ENCODE measurements around the gene RIMBP3C. TPM values are rescaled to one million over a fixed set of nuclear protein-coding genes. Genes with fewer than 3 reads are reported as not detected.
"Not testable (repeated sequence)": the region's sequence is repeated elsewhere in the genome, so short reads cannot be mapped to it uniquely, and the experiment has no call there.

Gene RIMBP3C
- total RNA-seq, 1 donor from 2014 or later: not detected

- H3K27ac ChIP-seq (ENCODE audit: low read depth, low read length): no peak overlapping the region
- H3K27me3 ChIP-seq (ENCODE audit: control insufficient read depth in 3 of 3, insufficient read depth in 3 of 3, low read length in 3 of 3): no peaks in the 10 kb centered on the region
- no peaks in the 10 kb centered on the region for H3K36me3 ChIP-seq (ENCODE audit: control insufficient read depth in 3 of 3, insufficient read depth in 3 of 3, low read length in 3 of 3)
- H3K4me3 ChIP-seq (ENCODE audit: low read length in 3 of 3): no peak overlapping the region
- no peaks in the 10 kb centered on the region for H3K9me3 ChIP-seq (ENCODE audit: control insufficient read depth in 3 of 3, low read length in 3 of 3)
- H3K4me1 ChIP-seq (ENCODE audit: control insufficient read depth in 3 of 3, insufficient read depth in 3 of 3, low read length in 3 of 3): peaks cover 47 to 55% (median 52%) of the 10 kb centered on the region in 3 donors
- H3K9ac ChIP-seq (ENCODE audit: low read depth in 1 of 3, low read length in 3 of 3): no peak overlapping the region
These were observed 22.7 kb upstream of the RIMBP3C start for GRCh38 chr22:21573750-21574494.

- H3K27me3 ChIP-seq (ENCODE audit: control insufficient read depth in 3 of 3, insufficient read depth in 3 of 3, low read length in 3 of 3): no peaks in the 10 kb centered on the region
- no peaks in the 10 kb centered on the region for H3K36me3 ChIP-seq (ENCODE audit: control insufficient read depth in 3 of 3, insufficient read depth in 3 of 3, low read length in 3 of 3)
- H3K4me1 ChIP-seq (ENCODE audit: control insufficient read depth in 3 of 3, insufficient read depth in 3 of 3, low read length in 3 of 3): peaks cover 48 to 58% (median 55%) of the 10 kb centered on the region in 3 donors
- H3K27ac ChIP-seq (ENCODE audit: low read depth, low read length): no peak overlapping the region
- no peak overlapping the region for H3K4me3 ChIP-seq (ENCODE audit: low read length in 3 of 3)
- H3K9me3 ChIP-seq (ENCODE audit: control insufficient read depth in 3 of 3, low read length in 3 of 3): no peaks in the 10 kb centered on the region
- H3K9ac ChIP-seq (ENCODE audit: low read depth in 1 of 3, low read length in 3 of 3): no peak overlapping the region
These were observed 22.1 kb upstream of the RIMBP3C start for GRCh38 chr22:21573293-21573734.

- H3K36me3 ChIP-seq (ENCODE audit: control insufficient read depth in 3 of 3, insufficient read depth in 3 of 3, low read length in 3 of 3): no peaks in the 10 kb centered on the region
- no peak overlapping the region for H3K27ac ChIP-seq (ENCODE audit: low read depth, low read length)
- H3K9ac ChIP-seq (ENCODE audit: low read depth in 1 of 3, low read length in 3 of 3): no peak overlapping the region
- no peak overlapping the region for H3K4me3 ChIP-seq (ENCODE audit: low read length in 3 of 3)
- H3K27me3 ChIP-seq (ENCODE audit: control insufficient read depth in 3 of 3, insufficient read depth in 3 of 3, low read length in 3 of 3): no peaks in the 10 kb centered on the region
- no peaks in the 10 kb centered on the region for H3K9me3 ChIP-seq (ENCODE audit: control insufficient read depth in 3 of 3, low read length in 3 of 3)
- H3K4me1 ChIP-seq (ENCODE audit: control insufficient read depth in 3 of 3, insufficient read depth in 3 of 3, low read length in 3 of 3): peaks cover 43 to 52% (median 49%) of the 10 kb centered on the region in 3 donors
These were observed 20.4 kb upstream of the RIMBP3C start for GRCh38 chr22:21571679-21572078.

- H3K36me3 ChIP-seq (ENCODE audit: control insufficient read depth in 3 of 3, insufficient read depth in 3 of 3, low read length in 3 of 3): no peaks in the 10 kb centered on the region
- peak overlapping the region in 1 of 3 donors; percentile 44 for H3K9ac ChIP-seq (ENCODE audit: low read depth in 1 of 3, low read length in 3 of 3)
- no peaks in the 10 kb centered on the region for H3K27me3 ChIP-seq (ENCODE audit: control insufficient read depth in 3 of 3, insufficient read depth in 3 of 3, low read length in 3 of 3)
- no peak overlapping the region for H3K4me3 ChIP-seq (ENCODE audit: low read length in 3 of 3)
- peaks cover 43 to 52% (median 49%) of the 10 kb centered on the region in 3 donors for H3K4me1 ChIP-seq (ENCODE audit: control insufficient read depth in 3 of 3, insufficient read depth in 3 of 3, low read length in 3 of 3)
- no peaks in the 10 kb centered on the region for H3K9me3 ChIP-seq (ENCODE audit: control insufficient read depth in 3 of 3, low read length in 3 of 3)
- no peak overlapping the region for H3K27ac ChIP-seq (ENCODE audit: low read depth, low read length)
These were observed 19.1 kb upstream of the RIMBP3C start for GRCh38 chr22:21570398-21570797.

- Histone ChIP-seq H3K9ac (ENCODE audit: low read depth in 1 of 3, low read length in 3 of 3) (peak overlapping the region; percentile 6 to 85 (median 63)), H3K4me3 (ENCODE audit: low read length in 3 of 3) (peak overlapping the region; percentile 4 to 88 (median 5)), H3K36me3 (ENCODE audit: control insufficient read depth in 3 of 3, insufficient read depth in 3 of 3, low read length in 3 of 3) (no peaks in the 10 kb centered on the region), H3K27ac (ENCODE audit: low read depth, low read length) (no peak overlapping the region), H3K9me3 (ENCODE audit: control insufficient read depth in 3 of 3, low read length in 3 of 3) (no peaks in the 10 kb centered on the region), H3K27me3 (ENCODE audit: control insufficient read depth in 3 of 3, insufficient read depth in 3 of 3, low read length in 3 of 3) (no peaks in the 10 kb centered on the region), H3K4me1 (ENCODE audit: control insufficient read depth in 3 of 3, insufficient read depth in 3 of 3, low read length in 3 of 3) (peaks cover 43 to 52% (median 49%) of the 10 kb centered on the region in 3 donors)
These were observed 18.4 kb upstream of the RIMBP3C start for GRCh38 chr22:21569459-21570170.

GRCh38 chr22:21569076-21569427 is 17.8 kb upstream of the RIMBP3C start:
- peak overlapping the region; percentile 85 to 96 (median 94) for H3K9ac ChIP-seq (ENCODE audit: low read depth in 1 of 3, low read length in 3 of 3)
- not testable (repeated sequence) for H3K36me3 ChIP-seq (ENCODE audit: control insufficient read depth in 3 of 3, insufficient read depth in 3 of 3, low read length in 3 of 3); H3K27ac ChIP-seq (ENCODE audit: low read depth, low read length); H3K27me3 ChIP-seq (ENCODE audit: control insufficient read depth in 3 of 3, insufficient read depth in 3 of 3, low read length in 3 of 3); H3K9me3 ChIP-seq (ENCODE audit: control insufficient read depth in 3 of 3, low read length in 3 of 3)
- H3K4me3 ChIP-seq (ENCODE audit: low read length in 3 of 3): peak overlapping the region; percentile 87 to 92 (median 88)
- peaks cover 38 to 47% (median 45%) of the 10 kb centered on the region in 3 donors for H3K4me1 ChIP-seq (ENCODE audit: control insufficient read depth in 3 of 3, insufficient read depth in 3 of 3, low read length in 3 of 3)

- no peaks in the 10 kb centered on the region for H3K9me3 ChIP-seq (ENCODE audit: control insufficient read depth in 3 of 3, low read length in 3 of 3)
- peaks cover 33 to 42% (median 40%) of the 10 kb centered on the region in 3 donors for H3K4me1 ChIP-seq (ENCODE audit: control insufficient read depth in 3 of 3, insufficient read depth in 3 of 3, low read length in 3 of 3)
These were observed 17.2 kb upstream of the RIMBP3C start for GRCh38 chr22:21568347-21569075.

GRCh38 chr22:21567456-21568346 is 16.4 kb upstream of the RIMBP3C start, which contains the start of gene UBE2L3:
TSS of gene UBE2L3 (plus strand) at chr22:21567714. CDS start at chr22:21567745, 31 bp downstream.
- Histone ChIP-seq H3K9ac (ENCODE audit: low read depth in 1 of 3, low read length in 3 of 3) (peak within 1 kb of the TSS; percentile 85 to 96 (median 94)), H3K4me1 (ENCODE audit: control insufficient read depth in 3 of 3, insufficient read depth in 3 of 3, low read length in 3 of 3) (peaks cover 25 to 33% (median 33%) of the 10 kb centered on the region in 3 donors), H3K27ac (ENCODE audit: low read depth, low read length) (peak within 1 kb of the TSS; percentile 91), H3K27me3 (ENCODE audit: control insufficient read depth in 3 of 3, insufficient read depth in 3 of 3, low read length in 3 of 3) (no peaks in the 10 kb centered on the region), H3K9me3 (ENCODE audit: control insufficient read depth in 3 of 3, low read length in 3 of 3) (no peaks in the 10 kb centered on the region), H3K36me3 (ENCODE audit: control insufficient read depth in 3 of 3, insufficient read depth in 3 of 3, low read length in 3 of 3) (no peaks in the 10 kb centered on the region), H3K4me3 (ENCODE audit: low read length in 3 of 3) (peak within 1 kb of the TSS; percentile 87 to 92 (median 88))

More at GRCh38 chr22:21568347-21569075, 17.2 kb upstream of the RIMBP3C start:
- Histone ChIP-seq H3K27me3 (ENCODE audit: control insufficient read depth in 3 of 3, insufficient read depth in 3 of 3, low read length in 3 of 3) (no peaks in the 10 kb centered on the region), H3K27ac (ENCODE audit: low read depth, low read length) (peak overlapping the region; percentile 91), H3K9ac (ENCODE audit: low read depth in 1 of 3, low read length in 3 of 3) (peak overlapping the region; percentile 85 to 96 (median 94)), H3K36me3 (ENCODE audit: control insufficient read depth in 3 of 3, insufficient read depth in 3 of 3, low read length in 3 of 3) (no peaks in the 10 kb centered on the region), H3K4me3 (ENCODE audit: low read length in 3 of 3) (peak overlapping the region; percentile 87 to 92 (median 88))

- H3K27me3 ChIP-seq (ENCODE audit: control insufficient read depth in 3 of 3, insufficient read depth in 3 of 3, low read length in 3 of 3): no peaks in the 10 kb centered on the region
- no peak overlapping the region for H3K4me3 ChIP-seq (ENCODE audit: low read length in 3 of 3)
- no peak overlapping the region for H3K9ac ChIP-seq (ENCODE audit: low read depth in 1 of 3, low read length in 3 of 3)
- H3K36me3 ChIP-seq (ENCODE audit: control insufficient read depth in 3 of 3, insufficient read depth in 3 of 3, low read length in 3 of 3): no peaks in the 10 kb centered on the region
- H3K27ac ChIP-seq (ENCODE audit: low read depth, low read length): no peak overlapping the region
- H3K9me3 ChIP-seq (ENCODE audit: control insufficient read depth in 3 of 3, low read length in 3 of 3): no peaks in the 10 kb centered on the region
- H3K4me1 ChIP-seq (ENCODE audit: control insufficient read depth in 3 of 3, insufficient read depth in 3 of 3, low read length in 3 of 3): peaks cover 9 to 13% (median 11%) of the 10 kb centered on the region in 3 donors
These were observed 13.2 kb upstream of the RIMBP3C start for GRCh38 chr22:21564411-21564810.

Measured in skeletal muscle tissue (tissue), 4 donors.